Left lung (tissue), 10 donors: ENCODE data around the gene RMDN2. TPM values are rescaled to one million over a fixed set of nuclear protein-coding genes. Genes with fewer than 3 reads are reported as not detected.

ENCODE experiments used
- ATAC-seq: fragments of 200-7000 bp; cut with Tn5 transposase; one replicate; pipeline ENCODE4 v1.9.1; 2020; ENCODE audit warnings: moderate library complexity
- DNase-seq, 4 donors: peaks; one replicate each; pipeline ENCODE4 v3.0.0-alpha.2; 2013 to 2020
- H3K27ac ChIP-seq, 2 donors: fragments of 200-600 bp; sonication (generic) in 1 of 2; one replicate each; pipeline versions ENCODE4 v1.5.0 to v1.8.0; 2020 to 2021
- H3K27me3 ChIP-seq, 2 donors: fragments of 200-600 bp; sonication (generic) in 1 of 2; one replicate each; pipeline versions ENCODE4 v1.5.0 to v1.8.0; 2020 to 2021
- H3K36me3 ChIP-seq, 2 donors: fragments of 200-600 bp; sonication (generic) in 1 of 2; one replicate each; pipeline versions ENCODE4 v1.5.0 to v1.8.0; 2020 to 2021
- H3K4me1 ChIP-seq, 2 donors: fragments of 200-600 bp; one replicate each; pipeline ENCODE4 v1.8.0; 2021
- H3K4me3 ChIP-seq, 2 donors: fragments of 200-600 bp; sonication (generic) in 1 of 2; one replicate each; pipeline versions ENCODE4 v1.5.0 to v1.8.0; 2020 to 2021; ENCODE audit warnings: mild to moderate bottlenecking in 1 of 2
- H3K9me3 ChIP-seq, 2 donors: fragments of 200-600 bp; sonication (generic) in 1 of 2; one replicate each; pipeline versions ENCODE4 v1.5.0 to v1.8.0; 2020 to 2021
- CTCF ChIP-seq, 2 donors: fragments of 200-600 bp; sonication (generic) in 1 of 2; IDR thresholded peaks; one replicate each; pipeline versions ENCODE4 v1.5.0 to v1.8.0; 2021; ENCODE audit warnings: antibody characterized with exemption in 2 of 2
- intact Hi-C, 2 donors: fragments of 100-400 bp; cut with DNase I; formaldehyde crosslinking; loops; one replicate each; pipeline versions ENCODE4 v1.11.2 to v1.14.2; 2022
- polyA plus RNA-seq, 6 donors: library from polyadenylated mRNA; unstranded; fragments of 120-200 nt; gene quantifications; one replicate each; pipeline ENCODE4 v1.2.1, GENCODE V29; 2013; ENCODE audit not compliant: insufficient read length in 6 of 6
- total RNA-seq, 2 donors: library from RNA; stranded (reverse); fragmentation: NEBNext Ultra II Directional; extraction: Animal tissue kit (Norgen Biotek cat#: 25700); gene quantifications; one replicate each; pipeline ENCODE4 v1.2.1, GENCODE V29; 2021
- donor health status: DM: no; HTN: yes; CAD: no.
- donor health status: DM: no; HTN: no; CAD: no.

The RMDN2 gene
- total and polyA plus RNA-seq, 8 donors, result 14.2 to 21.7 (median 16.6) TPM

GRCh38 chr2:37982147-37982582, 57.1 kb downstream of the RMDN2 start:
- no peaks in the 10 kb centered on the region for H3K27me3 ChIP-seq
- ATAC-seq, result peak; percentile 81
- H3K36me3 ChIP-seq, result no peaks in the 10 kb centered on the region
- H3K27ac ChIP-seq, result no peak overlapping the region
- no peaks in the 10 kb centered on the region for H3K9me3 ChIP-seq
- peak; percentile 75 to 79 for TF ChIP-seq CTCF (IDR thresholded peaks at IDR 0.05)
- peaks cover 0 to 20% of the 10 kb centered on the region in 2 donors for H3K4me1 ChIP-seq
- H3K4me3 ChIP-seq, result no peak overlapping the region
- DNase-seq, result peak in 3 of 4 donors; percentile 46 to 69 (median 48)
- intact Hi-C loops, result loop anchor here in 1 of 2 donors (10.0 kb wide), 1 partner anchor 293 kb away; no protein-coding TSS in a partner anchor

DNA sequence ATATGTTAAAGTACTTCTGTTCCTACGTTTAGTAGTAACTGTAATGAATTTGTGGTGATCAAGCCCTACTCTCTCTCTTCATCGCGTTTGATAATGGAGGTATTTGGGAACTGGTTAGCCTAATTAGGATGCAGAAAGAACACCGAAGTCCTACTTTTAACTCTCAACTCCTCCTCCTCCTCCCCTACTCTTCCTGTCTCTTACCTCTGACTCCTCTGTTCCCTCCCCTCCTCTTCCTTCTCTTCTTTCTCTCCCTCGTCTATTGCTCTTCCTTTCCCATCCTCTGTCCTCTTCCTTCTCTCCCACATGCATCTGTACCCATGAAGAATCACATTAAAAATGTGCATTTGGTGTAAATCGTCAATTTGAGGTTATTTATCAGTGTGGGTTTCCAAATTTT, 57.8 kb downstream of the RMDN2 start:
- H3K27ac ChIP-seq, result no peak overlapping the region
- H3K4me3 ChIP-seq, result no peak overlapping the region
- DNase-seq (no peak), ATAC-seq (no peak)
- intact Hi-C loops, result loop anchor here in 1 of 2 donors (10.0 kb wide), 1 partner anchor 292 kb away; no protein-coding TSS in a partner anchor
- TF ChIP-seq CTCF (IDR thresholded peaks at IDR 0.05), result no peak
- no peaks in the 10 kb centered on the region for H3K27me3 ChIP-seq
- no peaks in the 10 kb centered on the region for H3K9me3 ChIP-seq
- peaks cover 0 to 20% of the 10 kb centered on the region in 2 donors for H3K4me1 ChIP-seq
- no peaks in the 10 kb centered on the region for H3K36me3 ChIP-seq

DNA sequence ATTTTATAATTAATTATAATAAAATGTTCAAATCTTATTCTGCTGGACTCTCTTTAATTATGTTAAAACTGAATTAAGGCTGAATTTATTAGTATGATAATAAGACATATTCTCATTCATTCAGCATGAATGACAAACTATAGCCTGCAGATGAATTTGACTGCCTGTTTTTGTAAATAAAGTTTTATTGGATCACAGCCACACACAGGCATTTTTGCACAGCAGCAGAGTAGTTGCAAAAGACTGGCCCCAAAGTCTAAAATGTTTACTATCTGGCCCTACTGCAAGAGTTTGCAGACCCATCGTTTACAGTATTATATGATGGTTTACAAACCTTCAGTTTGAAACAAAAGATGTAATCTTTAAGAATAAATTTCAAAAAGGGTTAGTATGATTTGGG, 58.6 kb downstream of the RMDN2 start:
- no peak for TF ChIP-seq CTCF (IDR thresholded peaks at IDR 0.05)

GRCh38 chr2:37984176-37984575, 59.1 kb downstream of the RMDN2 start:
- intact Hi-C loops, result loop anchor here in 1 of 2 donors (10.0 kb wide), 1 partner anchor 291 kb away; no protein-coding TSS in a partner anchor
- H3K4me3 ChIP-seq, result no peak overlapping the region
- H3K36me3 ChIP-seq, result no peaks in the 10 kb centered on the region
- peaks cover 0 to 20% of the 10 kb centered on the region in 2 donors for H3K4me1 ChIP-seq
- DNase-seq, result no peak
- H3K9me3 ChIP-seq, result no peaks in the 10 kb centered on the region
- no peak for ATAC-seq
- no peaks in the 10 kb centered on the region for H3K27me3 ChIP-seq
- no peak for TF ChIP-seq CTCF (IDR thresholded peaks at IDR 0.05)
- H3K27ac ChIP-seq, result no peak overlapping the region

More for the DNA sequence above, 58.6 kb downstream of the RMDN2 start:
- intact Hi-C loops, result loop anchor here in 1 of 2 donors (10.0 kb wide), 1 partner anchor 291 kb away; no protein-coding TSS in a partner anchor
- Histone ChIP-seq H3K4me3 (no peak overlapping the region), H3K27ac (no peak overlapping the region), H3K36me3 (no peaks in the 10 kb centered on the region), H3K4me1 (peaks cover 0 to 20% of the 10 kb centered on the region in 2 donors), H3K9me3 (no peaks in the 10 kb centered on the region), H3K27me3 (no peaks in the 10 kb centered on the region)
- DNase-seq (no peak), ATAC-seq (no peak)

DNA sequence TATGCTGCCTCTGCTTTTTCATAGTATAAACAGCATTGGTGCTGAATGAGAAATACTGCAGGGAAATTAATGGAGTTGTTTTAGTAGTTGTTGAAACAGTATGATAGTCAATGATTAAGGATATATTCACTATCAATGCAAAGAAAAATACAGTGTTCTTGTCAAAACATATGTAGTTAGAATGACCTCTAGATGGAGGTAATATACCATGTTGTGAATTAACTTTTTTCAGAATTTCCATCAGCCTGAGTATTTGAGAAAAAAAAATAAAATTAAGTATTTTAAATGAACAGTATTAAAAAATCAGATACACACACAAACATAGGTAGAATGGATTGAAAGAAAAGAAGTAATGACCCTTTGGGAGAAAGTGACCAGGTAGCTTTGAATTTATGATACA, 59.5 kb downstream of the RMDN2 start:
- Histone ChIP-seq H3K27ac (no peak overlapping the region), H3K4me3 (no peak overlapping the region), H3K27me3 (no peaks in the 10 kb centered on the region), H3K9me3 (no peaks in the 10 kb centered on the region), H3K4me1 (peaks cover 0 to 20% of the 10 kb centered on the region in 2 donors), H3K36me3 (no peaks in the 10 kb centered on the region)
- ATAC-seq, result no peak
- no peak for DNase-seq
- TF ChIP-seq CTCF (IDR thresholded peaks at IDR 0.05), result no peak
- intact Hi-C loops, result loop anchor here in 1 of 2 donors (10.0 kb wide), 1 partner anchor 290 kb away; no protein-coding TSS in a partner anchor
